GM23248 (cell line): ENCODE measurements around the gene PTCD2.

Experiments
- EZH2 ChIP-seq: fragments of 200-600 bp; sonication (generic); IDR thresholded peaks from 2 replicates; pipeline ENCODE4 v1.6.1; 2018; ENCODE audit warnings: antibody characterized with exemption, mild to moderate bottlenecking; ENCODE audit not compliant: insufficient read depth, poor library complexity, severe bottlenecking
- EZH2phosphoT487 ChIP-seq: fragments of 200-600 bp; sonication (generic); IDR thresholded peaks from 2 replicates; pipeline ENCODE4 v1.6.1; 2018; ENCODE audit warnings: antibody characterized with exemption, moderate library complexity, mild to moderate bottlenecking, low read depth; ENCODE audit not compliant: insufficient read depth

DNA sequence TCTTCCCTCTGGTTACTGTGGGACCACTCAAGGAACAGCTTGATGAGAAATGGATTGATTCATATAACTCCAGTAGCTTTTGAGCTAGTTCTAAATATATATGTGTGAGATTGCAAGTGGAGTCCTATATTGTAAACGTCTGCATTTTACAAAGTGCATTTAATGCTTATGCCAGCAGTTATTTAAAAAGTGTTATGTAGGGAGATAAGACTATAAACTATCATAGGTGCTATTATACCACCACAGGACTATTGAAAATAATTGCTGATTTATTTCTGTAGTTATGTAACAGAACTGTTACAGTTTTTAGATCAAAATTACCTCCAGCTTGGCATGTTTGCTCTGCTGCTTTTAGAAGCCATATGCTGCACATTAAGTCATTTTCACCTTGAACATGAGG, 36.2 kb downstream of the PTCD2 start:
- no peak for TF ChIP-seq EZH2phosphoT487
- TF ChIP-seq EZH2: no peak
